Thyroid gland (tissue), 4 donors: Measurements from ENCODE around the gene UBE2D2. TPM values are rescaled to one million over a fixed set of nuclear protein-coding genes. Genes with fewer than 3 reads are reported as not detected.

Source experiments
- DNase-seq, 2 donors: peaks; one replicate each; pipeline ENCODE4 v3.0.0-alpha.2; 2019
- H3K27ac ChIP-seq, 3 donors: fragments of 200-600 bp; sonication (generic); 1 replicate in 2 of 3; 2 replicates in 1 of 3; pipeline ENCODE4 v1.5.1; 2016 to 2019; ENCODE audit warnings: mild to moderate bottlenecking in 1 of 3, moderate library complexity in 1 of 3
- H3K27me3 ChIP-seq: fragments of 200-600 bp; sonication (generic); one replicate; pipeline ENCODE4 v1.5.1; 2019
- H3K36me3 ChIP-seq, 2 donors: fragments of 200-600 bp; sonication (generic); one replicate each; pipeline ENCODE4 v1.5.1; 2016 to 2019
- H3K4me1 ChIP-seq, 2 donors: fragments of 200-600 bp; sonication (generic); one replicate each; pipeline ENCODE4 v1.5.1; 2017 to 2019
- H3K4me3 ChIP-seq, 3 donors: fragments of 200-600 bp; sonication (generic); replicated peaks in 1 of 3; 1 replicate in 2 of 3; 2 replicates in 1 of 3; pipeline ENCODE4 v1.5.1; 2016; ENCODE audit warnings: mild to moderate bottlenecking in 1 of 3
- H3K9me3 ChIP-seq: fragments of 200-600 bp; sonication (generic); one replicate; pipeline ENCODE4 v1.5.1; 2017
- CTCF ChIP-seq, 6 experiments: fragments of 200-600 bp in 3 of 6; fragments of 450-650 bp in 3 of 6; sonication (generic) in 3 of 6; IDR thresholded peaks; one replicate each; pipeline ENCODE4 v1.5.1; 2016 to 2019; ENCODE audit warnings: antibody characterized with exemption in 6 of 6, mild to moderate bottlenecking in 2 of 6, inconsistent platforms in 1 of 6, moderate library complexity in 1 of 6
- POLR2A ChIP-seq, 2 donors: fragments of 450-650 bp; IDR thresholded peaks; one replicate each; pipeline ENCODE4 v1.6.1; 2017; ENCODE audit warnings: antibody characterized with exemption in 2 of 2, mild to moderate bottlenecking in 2 of 2, moderate library complexity in 1 of 2
- WGBS, 2 donors: methylation state at CpG; one replicate each; pipeline ENCODE4 v1.1.5; 2017; 5-methylcytosine and 5-hydroxymethylcytosine counted together
- intact Hi-C: fragments of 100-400 bp; cut with DNase I; formaldehyde crosslinking; loops from one replicate; pipeline ENCODE4 v1.15.1; 2023
- total RNA-seq, 4 donors: library from RNA; depleted of rRNA; stranded (reverse); fragments of >200 nt; gene quantifications; one replicate each; pipeline ENCODE4 v1.2.3, GENCODE V29; 2016

UBE2D2 gene
- total RNA-seq, 4 donors from 2014 or later: 72.4 to 125 (median 99.5) TPM

- Histone ChIP-seq H3K4me1 (peaks cover 81 to 97% of the 10 kb centered on the region in 2 donors), H3K9me3 (no peaks in the 10 kb centered on the region), H3K27ac (peak overlapping the region; percentile 15 to 92 (median 92)), H3K4me3 (no peak overlapping the region), H3K36me3 (no peaks in the 10 kb centered on the region), H3K27me3 (no peaks in the 10 kb centered on the region)
- no peak for TF ChIP-seq POLR2A (IDR thresholded peaks at IDR 0.05)
- no peak for TF ChIP-seq CTCF (IDR thresholded peaks at IDR 0.05)
- DNase-seq: peak; percentile 53 to 55
- WGBS, 2 donors: 76 to 88% methylated on average over 14 to 15 of the region's 15 CpGs
- intact Hi-C loops: no loop called here
Observed at GRCh38 chr5:139664727-139665351, 103.7 kb downstream of the UBE2D2 start.

- intact Hi-C loops: no loop called here
- Histone ChIP-seq H3K4me1 (peaks cover 81 to 97% of the 10 kb centered on the region in 2 donors), H3K4me3 (no peak overlapping the region), H3K27ac (peak overlapping the region; percentile 15 to 92 (median 92)), H3K36me3 (no peaks in the 10 kb centered on the region), H3K27me3 (no peaks in the 10 kb centered on the region), H3K9me3 (no peaks in the 10 kb centered on the region)
- WGBS, 2 donors: 76 to 77% methylated on average over 11 of the region's 11 CpGs
- TF ChIP-seq CTCF (IDR thresholded peaks at IDR 0.05) (no peak), POLR2A (IDR thresholded peaks at IDR 0.05) (no peak)
- DNase-seq: peak; percentile 64 to 66
Observed at GRCh38 chr5:139665626-139666025, 104.5 kb downstream of the UBE2D2 start.

- H3K4me3 ChIP-seq: no peak overlapping the region
- intact Hi-C loops: no loop called here
- no peaks in the 10 kb centered on the region for H3K36me3 ChIP-seq
Observed at GRCh38 chr5:139666551-139666950, 105.4 kb downstream of the UBE2D2 start.

GRCh38 chr5:139667001-139667729 lies 106.0 kb downstream of the UBE2D2 start:
- intact Hi-C loops: no loop called here
- Histone ChIP-seq H3K9me3 (no peaks in the 10 kb centered on the region), H3K27me3 (no peaks in the 10 kb centered on the region), H3K27ac (peak overlapping the region in 2 of 3 donors; percentile 92), H3K36me3 (no peaks in the 10 kb centered on the region), H3K4me1 (peaks cover 81 to 97% of the 10 kb centered on the region in 2 donors), H3K4me3 (peak overlapping the region in 1 of 3 donors; percentile 35)
- 94 to 100% methylated on average over 2 of the region's 2 CpGs for WGBS, 2 donors
- TF ChIP-seq CTCF (IDR thresholded peaks at IDR 0.05) (no peak), POLR2A (IDR thresholded peaks at IDR 0.05) (no peak)
- DNase-seq: no peak

More at GRCh38 chr5:139666551-139666950, 105.4 kb downstream of the UBE2D2 start:
- Histone ChIP-seq H3K27ac (peak overlapping the region; percentile 33 to 92 (median 92)), H3K9me3 (no peaks in the 10 kb centered on the region), H3K27me3 (no peaks in the 10 kb centered on the region), H3K4me1 (peaks cover 83 to 97% of the 10 kb centered on the region in 2 donors)
- 57 to 59% methylated on average over 6 to 7 of the region's 7 CpGs for WGBS, 2 donors
- TF ChIP-seq CTCF (IDR thresholded peaks at IDR 0.05): no peak
- no peak for TF ChIP-seq POLR2A (IDR thresholded peaks at IDR 0.05)
- peak; percentile 74 to 84 for DNase-seq

GRCh38 chr5:139667730-139668063 lies 106.6 kb downstream of the UBE2D2 start:
- no peaks in the 10 kb centered on the region for H3K9me3 ChIP-seq
- no peaks in the 10 kb centered on the region for H3K36me3 ChIP-seq
- no peak for DNase-seq
- no peaks in the 10 kb centered on the region for H3K27me3 ChIP-seq
- H3K4me1 ChIP-seq: peaks cover 76 to 97% of the 10 kb centered on the region in 2 donors
- no peak for TF ChIP-seq CTCF (IDR thresholded peaks at IDR 0.05)
- TF ChIP-seq POLR2A (IDR thresholded peaks at IDR 0.05): no peak
- H3K27ac ChIP-seq: peak overlapping the region; percentile 76 to 92 (median 92)
- 55 to 72% methylated on average over 5 of the region's 5 CpGs for WGBS, 2 donors
- peak overlapping the region in 1 of 3 donors; percentile 35 for H3K4me3 ChIP-seq
- intact Hi-C loops: no loop called here
